GM19467 (cell line): ENCODE results near the gene ABHD2.
A peak's percentile ranks its signal among the peaks of the same experiment; 100 is the strongest.

Experiments used
- ATAC-seq: cut with Tn5 transposase; IDR thresholded peaks from one replicate; pipeline ENCODE4 v1.9.1; 2021; ENCODE audit warnings: mild to moderate bottlenecking, moderate library complexity; ENCODE audit not compliant: unreplicated experiment

The ABHD2 gene

DNA sequence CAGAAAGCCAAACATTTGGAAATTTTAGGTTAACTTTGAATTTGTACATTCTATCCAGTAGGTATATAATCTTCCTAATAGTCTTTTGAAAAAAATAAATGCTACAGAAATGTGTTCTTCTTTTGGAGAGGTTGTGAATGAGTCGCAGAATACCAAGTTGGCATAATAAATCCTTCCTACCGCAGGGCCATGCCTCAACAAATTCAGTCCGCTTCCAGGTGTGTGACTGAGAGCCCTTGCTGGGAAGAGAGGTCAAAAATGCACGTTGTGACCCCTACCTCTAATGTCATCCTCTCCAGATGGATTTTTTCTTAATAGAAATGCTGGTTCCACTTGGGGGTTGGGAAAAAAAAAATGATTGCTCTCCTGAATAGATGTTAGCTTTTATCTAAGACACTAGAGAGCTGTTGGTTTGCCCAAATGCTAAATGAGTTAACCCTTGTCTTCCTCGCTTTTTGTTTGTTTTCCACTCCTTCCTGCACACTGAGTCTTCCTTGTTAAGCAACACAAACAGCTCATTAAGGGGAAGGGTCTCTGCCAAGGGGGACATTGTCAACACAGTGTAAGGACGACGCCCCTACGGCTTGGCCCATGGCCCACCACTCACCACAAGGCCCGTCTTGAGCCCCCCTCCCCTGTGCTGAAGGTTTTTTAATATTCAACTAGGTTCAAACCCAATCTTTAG, 99.2 kb downstream of the ABHD2 start:
- no peak for ATAC-seq

GRCh38 chr15:89187986-89188514, 99.8 kb downstream of the ABHD2 start:
- no peak for ATAC-seq

- ATAC-seq: no peak
These were observed 103.9 kb downstream of the ABHD2 start for GRCh38 chr15:89192136-89192535.

DNA sequence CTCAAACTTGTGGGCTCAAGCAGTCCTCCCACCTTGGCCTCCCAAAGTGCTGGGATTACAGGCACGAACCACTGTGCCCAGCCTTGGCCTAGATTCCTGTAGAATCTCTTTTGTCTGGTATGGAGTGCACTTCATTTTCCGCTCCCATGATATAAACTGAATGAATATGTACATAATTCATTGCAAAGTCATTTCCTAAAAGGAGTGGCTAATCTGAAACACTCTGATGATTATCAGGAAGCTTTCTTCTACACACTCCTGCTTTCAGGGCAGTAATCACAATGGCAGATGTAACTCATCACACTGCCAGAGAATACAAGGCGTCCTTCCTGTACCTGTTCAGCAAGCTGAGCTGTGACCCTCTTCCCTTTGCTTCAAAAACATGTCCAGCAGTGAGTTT, 104.5 kb downstream of the ABHD2 start:
- ATAC-seq: no peak

DNA sequence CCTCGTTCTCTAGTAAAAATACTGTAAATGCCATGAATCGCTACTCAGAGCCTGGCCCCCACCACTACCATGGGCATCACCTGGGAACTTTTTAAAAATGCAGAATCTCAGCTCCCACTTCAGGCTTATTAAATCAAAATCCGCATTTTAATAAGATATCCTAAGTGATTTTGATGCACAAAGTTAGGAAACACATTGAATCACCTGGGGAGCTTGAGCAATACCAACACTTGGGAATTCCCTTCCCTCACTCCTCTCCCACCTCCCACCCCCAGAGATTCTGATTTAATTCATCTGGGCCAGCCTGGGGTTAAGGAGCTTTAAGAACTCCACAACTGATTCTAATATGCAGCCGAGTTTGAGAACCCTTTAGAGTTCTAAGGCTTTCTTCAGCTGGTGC, 106.4 kb downstream of the ABHD2 start:
- ATAC-seq: no peak

DNA sequence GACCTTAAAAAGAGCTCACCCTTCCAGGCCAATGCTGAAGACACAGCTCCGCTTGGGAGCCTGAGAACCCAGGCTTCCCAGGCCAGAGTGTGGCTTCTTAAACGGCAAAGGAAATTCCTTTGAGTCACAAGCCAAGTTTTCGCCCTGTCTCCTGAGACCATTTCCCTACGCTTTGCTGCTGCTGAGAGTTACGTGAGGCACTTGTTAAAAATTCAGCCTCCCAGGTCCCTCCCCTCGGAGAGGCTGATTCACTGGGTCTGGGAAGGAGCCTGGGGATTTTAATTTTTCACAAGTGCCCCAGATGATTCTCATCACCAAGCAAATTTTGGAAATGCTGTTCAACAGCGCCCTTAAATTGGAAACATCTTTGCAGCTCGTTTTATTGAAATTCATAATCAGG, 107.6 kb downstream of the ABHD2 start:
- no peak for ATAC-seq

DNA sequence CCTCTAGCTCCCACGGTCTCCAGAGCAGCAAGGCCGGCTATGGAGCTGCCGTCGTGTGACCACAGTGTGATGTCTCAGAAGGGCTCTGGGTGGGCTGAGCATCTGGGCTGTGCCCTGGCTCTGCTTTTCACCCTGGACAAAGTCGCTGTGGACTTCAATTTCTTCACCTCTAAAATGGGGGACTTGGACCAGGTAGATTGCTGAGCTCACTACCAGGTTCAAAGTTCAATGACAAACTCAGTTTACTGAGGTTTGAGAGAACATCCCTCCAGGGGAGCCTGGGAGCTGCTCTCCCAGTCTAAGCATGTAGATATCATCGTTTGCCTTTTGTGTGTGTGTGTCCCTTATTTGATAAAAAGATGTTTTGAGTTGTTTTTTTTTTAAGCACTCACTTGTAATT, 108.0 kb downstream of the ABHD2 start:
- ATAC-seq: no peak

DNA sequence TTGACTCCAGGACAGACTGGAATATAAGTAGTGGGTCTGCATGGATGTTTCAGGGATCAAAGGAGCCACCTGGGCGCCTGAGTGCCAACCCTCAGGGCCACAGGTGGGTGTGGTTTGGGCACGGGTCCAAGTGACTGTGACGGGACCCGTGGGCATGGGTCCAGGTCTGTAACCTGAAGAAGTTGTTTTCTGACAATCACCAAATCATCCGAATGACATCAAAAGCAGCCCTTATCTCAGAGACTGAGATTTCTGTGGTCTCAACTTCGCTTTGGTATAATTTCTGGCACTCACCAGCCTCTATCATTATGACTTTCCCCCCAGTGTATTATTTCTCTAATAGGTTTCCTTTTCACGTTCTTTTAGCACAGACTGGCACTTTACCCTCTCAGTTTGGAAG, 108.7 kb downstream of the ABHD2 start:
- ATAC-seq: no peak

DNA sequence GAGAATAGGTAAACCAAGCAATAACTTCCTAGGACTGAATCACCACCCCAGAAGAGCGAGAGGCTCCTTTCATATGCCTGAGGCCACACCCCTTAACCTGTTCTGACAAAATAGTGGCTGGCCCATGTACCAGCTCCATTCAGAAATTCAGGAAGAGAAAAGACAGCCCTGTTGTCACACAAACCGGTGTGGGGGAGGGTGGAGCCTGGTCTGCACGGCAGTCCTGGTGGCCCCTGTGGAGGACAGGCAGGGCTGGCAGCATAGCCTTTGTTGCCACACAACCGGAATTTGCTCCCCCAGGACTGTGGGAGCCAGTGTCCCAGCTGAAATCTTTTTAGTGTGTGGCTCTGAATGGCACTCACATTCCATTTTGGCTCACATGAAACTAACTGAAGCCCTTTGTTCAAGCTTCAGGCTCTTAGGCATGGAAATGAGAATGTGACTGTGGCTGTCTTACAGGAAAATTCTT, 109.3 kb downstream of the ABHD2 start:
- ATAC-seq: no peak

- ATAC-seq: no peak
These were observed 109.9 kb downstream of the ABHD2 start for GRCh38 chr15:89198196-89198595.

DNA sequence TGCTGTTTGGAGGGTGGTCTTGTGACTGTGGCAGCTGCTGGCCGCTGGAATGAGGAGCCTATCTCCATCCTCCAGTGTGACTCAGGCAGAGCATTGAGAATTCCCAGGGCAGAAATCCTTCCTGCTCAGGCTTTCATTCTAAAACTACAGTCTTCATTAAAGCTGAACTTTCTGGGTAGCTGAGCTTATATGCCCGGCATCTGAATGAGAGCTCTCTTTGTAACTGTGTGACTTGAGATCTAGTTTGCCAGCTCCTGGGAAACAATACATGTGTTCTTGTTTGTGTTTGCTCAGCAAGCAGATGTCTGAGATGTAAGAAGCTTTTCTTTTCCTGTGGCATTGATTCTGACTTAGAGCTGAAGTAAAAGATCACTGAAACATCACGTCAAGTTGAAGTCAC, 110.7 kb downstream of the ABHD2 start:
- no peak for ATAC-seq

GRCh38 chr15:89199746-89200145, 111.5 kb downstream of the ABHD2 start:
- ATAC-seq: no peak

DNA sequence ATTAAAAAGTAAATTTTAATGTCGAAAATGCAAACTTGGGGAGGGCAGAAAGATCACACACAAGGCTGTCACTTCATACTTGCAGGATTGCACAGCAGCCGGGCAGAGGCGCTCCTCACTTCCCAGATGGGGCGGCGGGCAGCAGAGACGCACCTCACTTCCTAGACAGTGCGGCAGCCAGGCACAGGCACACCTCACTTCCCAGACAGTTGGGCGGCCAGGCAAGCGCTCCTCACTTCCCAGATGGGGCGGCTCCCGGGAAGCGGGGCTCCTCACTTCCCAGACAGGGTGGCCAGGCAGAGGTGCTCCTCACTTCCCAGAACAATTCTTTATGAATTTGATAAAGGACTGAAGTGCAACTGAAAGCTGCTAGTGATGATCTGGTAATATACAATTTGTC, 111.9 kb downstream of the ABHD2 start:
- ATAC-seq: no peak

DNA sequence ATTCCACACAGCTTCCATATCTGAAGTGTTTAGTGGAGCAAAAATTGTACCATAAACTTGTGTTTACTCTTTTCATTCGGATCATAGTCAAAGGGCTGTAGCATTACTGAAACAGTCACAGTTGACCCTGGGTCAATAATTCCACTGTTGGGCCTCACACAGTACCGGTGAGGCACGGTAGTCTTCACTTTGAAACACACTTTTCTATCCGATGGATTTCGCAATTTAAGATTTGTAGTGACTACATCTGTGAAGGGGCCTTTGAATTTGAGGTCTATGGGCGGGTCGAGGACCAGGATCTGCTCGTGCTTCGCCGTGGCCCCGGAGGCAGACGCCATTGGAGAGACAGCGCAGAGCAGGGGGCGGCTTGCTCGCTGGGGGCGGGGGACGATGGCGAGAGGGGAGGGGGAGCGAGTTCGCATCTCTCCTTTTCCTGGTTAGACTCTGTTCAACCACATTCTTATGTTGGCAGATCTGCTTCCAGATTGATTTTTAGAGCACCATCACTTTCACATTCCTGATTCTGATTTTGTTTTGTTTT, 113.3 kb downstream of the ABHD2 start:
- ATAC-seq: no peak

DNA sequence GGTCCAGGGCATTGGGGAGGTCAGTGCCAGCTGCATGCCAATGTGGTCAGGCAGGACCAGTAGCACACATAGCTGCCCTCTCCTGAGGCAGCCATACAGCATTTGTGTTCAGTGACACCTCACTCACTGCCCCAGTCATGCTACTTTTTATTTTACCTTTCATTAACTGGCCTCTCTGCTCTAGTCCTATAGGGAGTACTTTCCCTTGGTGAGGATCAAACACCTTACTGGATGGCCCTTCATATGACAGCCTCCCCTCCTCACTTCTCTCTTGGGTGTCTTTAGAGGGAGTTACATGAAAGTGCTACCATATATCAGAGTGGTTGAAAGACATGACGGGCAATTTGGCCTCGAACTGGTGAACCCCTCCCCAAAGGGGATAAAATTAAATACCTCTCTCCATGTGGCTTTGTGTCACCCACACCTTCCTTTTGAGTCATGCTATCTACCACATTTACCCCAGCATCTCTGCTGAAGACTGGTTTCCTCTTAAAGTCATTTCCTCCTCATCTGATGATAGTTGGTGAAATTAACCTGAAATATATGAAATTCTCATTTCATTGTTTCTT, 115.5 kb downstream of the ABHD2 start:
- no peak for ATAC-seq

- ATAC-seq: no peak
These were observed 117.8 kb downstream of the ABHD2 start for GRCh38 chr15:89205991-89206585.

- ATAC-seq: peak; percentile 79
These were observed 118.7 kb downstream of the ABHD2 start for GRCh38 chr15:89206908-89207331.

- no peak for ATAC-seq
These were observed 120.0 kb downstream of the ABHD2 start for GRCh38 chr15:89208256-89208655.

GRCh38 chr15:89209057-89209456, 120.8 kb downstream of the ABHD2 start:
- ATAC-seq: no peak

DNA sequence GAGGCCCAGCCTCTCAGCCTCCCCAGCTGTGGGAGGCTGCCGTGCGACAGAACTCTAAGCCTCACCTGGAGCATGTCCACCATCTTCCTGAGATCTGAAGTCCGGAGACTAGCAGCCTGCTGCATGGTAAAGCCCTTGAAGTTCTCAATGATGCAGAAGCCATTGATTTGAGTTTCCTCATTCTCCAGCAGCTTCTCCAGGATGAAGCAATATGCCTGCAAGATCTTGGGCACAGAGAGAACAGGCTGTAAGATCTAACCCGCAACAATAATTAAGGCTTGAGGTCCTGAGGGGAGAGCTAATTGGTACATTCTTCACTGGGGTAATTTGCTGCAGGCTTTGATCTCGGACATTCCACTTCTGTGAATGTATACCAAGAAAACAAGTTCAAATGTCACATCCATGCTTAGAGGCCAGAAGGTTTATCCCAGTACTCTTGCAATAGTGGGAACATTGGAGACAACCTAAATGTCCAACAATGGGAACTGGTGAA, 123.5 kb downstream of the ABHD2 start:
- no peak for ATAC-seq

DNA sequence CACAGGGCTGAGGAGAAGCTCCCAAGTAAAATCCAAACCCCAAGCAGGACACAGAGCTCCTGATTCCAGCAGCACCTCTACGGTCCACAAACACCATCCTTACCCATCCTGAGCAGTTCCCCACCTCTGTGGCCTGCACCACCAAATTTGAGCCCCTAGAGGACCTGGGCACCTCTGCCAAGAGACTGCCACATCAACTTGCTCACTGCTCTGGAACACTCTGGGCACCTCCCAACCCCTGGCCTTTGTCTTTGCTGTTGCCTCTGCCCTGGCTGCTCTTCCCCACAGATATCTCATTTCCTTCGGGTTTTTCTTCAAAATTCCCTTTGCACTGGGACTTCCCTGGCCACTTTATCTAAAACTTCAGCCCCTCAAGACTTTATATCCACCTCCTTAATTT, 127.4 kb downstream of the ABHD2 start:
- ATAC-seq: no peak

DNA sequence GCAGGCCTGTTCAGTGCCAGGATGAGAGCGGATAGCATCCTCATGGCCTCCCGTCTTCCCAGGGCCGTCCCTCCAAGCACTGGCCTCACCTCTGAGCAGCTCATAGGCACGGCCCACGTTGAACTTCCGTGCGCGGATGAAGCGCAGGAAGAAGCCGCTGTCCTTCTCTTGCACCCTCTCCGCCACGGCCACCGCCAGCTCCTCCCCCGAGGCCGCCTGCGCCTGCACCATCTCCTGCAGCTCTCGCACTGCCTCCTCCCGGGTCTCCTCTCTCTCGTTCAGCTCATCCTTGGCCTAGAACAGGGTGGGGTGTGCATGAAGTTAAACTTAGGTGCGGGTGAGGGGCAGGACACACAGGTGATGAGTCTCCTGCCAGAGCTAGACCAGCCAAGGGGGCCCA, 128.8 kb downstream of the ABHD2 start:
- no peak for ATAC-seq
